Smooth muscle cell of the brain vasculature (primary cell): ENCODE data around the gene DAZAP1.
"Not testable (repeated sequence)": the region's sequence is repeated elsewhere in the genome, so short reads cannot be mapped to it uniquely, and the experiment has no call there.

Experiments used
- DNase-seq: peaks from one replicate; pipeline ENCODE4 v3.0.0-alpha.2; 2012; ENCODE audit warnings: low read depth, low spot score

DAZAP1 gene

GRCh38 chr19:1472231-1473084, 65.1 kb downstream of the DAZAP1 start:
- no peak for DNase-seq

- DNase-seq, result no peak
Measured at GRCh38 chr19:1473085-1473851, 65.9 kb downstream of the DAZAP1 start.

GRCh38 chr19:1474011-1474764, 66.8 kb downstream of the DAZAP1 start:
- no peak for DNase-seq

- DNase-seq, result no peak
Measured at GRCh38 chr19:1474765-1475351, 67.5 kb downstream of the DAZAP1 start.

GRCh38 chr19:1475751-1476437, 68.5 kb downstream of the DAZAP1 start:
- DNase-seq, result no peak

- not testable (repeated sequence) for DNase-seq
Measured at GRCh38 chr19:1477056-1477455, 69.7 kb downstream of the DAZAP1 start.

GRCh38 chr19:1478934-1479707, 71.7 kb downstream of the DAZAP1 start, which contains the start of gene C19orf25:
Gene C19orf25, minus strand, starts transcription at chr19:1479215. Its CDS starts 312 bp downstream, at chr19:1478903.
- DNase-seq, result peak; percentile 75

GRCh38 chr19:1481224-1481892, 74.0 kb downstream of the DAZAP1 start:
- no peak for DNase-seq

GRCh38 chr19:1481893-1482360, 74.5 kb downstream of the DAZAP1 start:
- DNase-seq, result no peak

GRCh38 chr19:1482361-1483130, 75.2 kb downstream of the DAZAP1 start:
- DNase-seq, result no peak

GRCh38 chr19:1483131-1483978, 76.0 kb downstream of the DAZAP1 start:
- DNase-seq, result no peak

GRCh38 chr19:1483979-1484428, 76.6 kb downstream of the DAZAP1 start:
- no peak for DNase-seq
